ENCODE results near the gene LYZL1.
"Not testable (repeated sequence)": the region's sequence is repeated elsewhere in the genome, so short reads cannot be mapped to it uniquely, and the experiment has no call there.

LYZL1 gene

GRCh38 chr10:29332061-29332760 lies 43.3 kb downstream of the LYZL1 start:
- no peak for DNase-seq (ENCODE audit: low spot score)

GRCh38 chr10:29332761-29333148 lies 43.9 kb downstream of the LYZL1 start:
- DNase-seq (ENCODE audit: low spot score), result no peak

GRCh38 chr10:29337526-29337925 lies 48.7 kb downstream of the LYZL1 start:
- not testable (repeated sequence) for DNase-seq (ENCODE audit: low spot score)

- no peak for DNase-seq (ENCODE audit: low spot score)
Measured at GRCh38 chr10:29343607-29344038, 54.8 kb downstream of the LYZL1 start.

- DNase-seq (ENCODE audit: low spot score), result no peak
Measured at GRCh38 chr10:29344073-29344820, 55.4 kb downstream of the LYZL1 start.

- no peak for DNase-seq (ENCODE audit: low spot score)
Measured at GRCh38 chr10:29345144-29345909, 56.5 kb downstream of the LYZL1 start.

- no peak for DNase-seq (ENCODE audit: low spot score)
Measured at GRCh38 chr10:29345910-29346209, 57.0 kb downstream of the LYZL1 start.

GRCh38 chr10:29346296-29347001 lies 57.6 kb downstream of the LYZL1 start:
- DNase-seq (ENCODE audit: low spot score), result no peak

- no peak for DNase-seq (ENCODE audit: low spot score)
Measured at GRCh38 chr10:29348836-29349235, 60.0 kb downstream of the LYZL1 start.

GRCh38 chr10:29353305-29353704 lies 64.4 kb downstream of the LYZL1 start:
- DNase-seq (ENCODE audit: low spot score), result no peak

GRCh38 chr10:29353887-29354561 lies 65.2 kb downstream of the LYZL1 start:
- DNase-seq (ENCODE audit: low spot score), result no peak

- DNase-seq (ENCODE audit: low spot score), result no peak
Measured at GRCh38 chr10:29355411-29355991, 66.6 kb downstream of the LYZL1 start.

GRCh38 chr10:29356931-29357330 lies 68.1 kb downstream of the LYZL1 start:
- DNase-seq (ENCODE audit: low spot score), result no peak

GRCh38 chr10:29358010-29358616 lies 69.2 kb downstream of the LYZL1 start:
- DNase-seq (ENCODE audit: low spot score), result no peak

- DNase-seq (ENCODE audit: low spot score), result not testable (repeated sequence)
Measured at GRCh38 chr10:29360215-29360853, 71.5 kb downstream of the LYZL1 start.
